GM23338 (cell line): Measurements from ENCODE around the gene TAPBP. TPM values are rescaled to one million over a fixed set of nuclear protein-coding genes. Genes with fewer than 3 reads are reported as not detected.
A peak's percentile ranks its signal among the peaks of the same experiment; 100 is the strongest.

Experiments used
- ATAC-seq: fragments of 200-7000 bp; cut with Tn5 transposase; 3 replicates; pipeline ENCODE4 v1.9.1; 2020
- DNase-seq: peaks from one replicate; pipeline ENCODE4 v3.0.0-alpha.2; 2015; ENCODE audit warnings: low spot score
- H2AFZ ChIP-seq: fragments of 200-600 bp; sonication (generic); 2 replicates; pipeline ENCODE4 v1.8.0; 2016; ENCODE audit warnings: antibody characterized with exemption, mild to moderate bottlenecking, moderate library complexity
- H3F3A ChIP-seq: fragments of 200-600 bp; sonication (generic); replicated peaks from 2 replicates; pipeline ENCODE4 v1.8.0; 2017; ENCODE audit warnings: antibody characterized with exemption, mixed run types, low read depth
- H3K27ac ChIP-seq: fragments of 200-600 bp; sonication (generic); 2 replicates; pipeline ENCODE4 v1.6.1; 2016; ENCODE audit warnings: low read depth
- H3K27me3 ChIP-seq: fragments of 200-600 bp; sonication (generic); 2 replicates; pipeline ENCODE4 v1.8.0; 2016; ENCODE audit warnings: mild to moderate bottlenecking, mixed run types, moderate library complexity; ENCODE audit not compliant: insufficient read depth
- H3K36me3 ChIP-seq: fragments of 200-600 bp; sonication (generic); 2 replicates; pipeline ENCODE4 v1.8.0; 2016; ENCODE audit warnings: mild to moderate bottlenecking; ENCODE audit not compliant: insufficient read depth
- H3K4me1 ChIP-seq: fragments of 200-600 bp; sonication (generic); 2 replicates; pipeline ENCODE4 v1.8.0; 2016; ENCODE audit warnings: mild to moderate bottlenecking, moderate library complexity; ENCODE audit not compliant: insufficient read depth
- H3K4me2 ChIP-seq: fragments of 200-600 bp; sonication (generic); 2 replicates; pipeline ENCODE4 v1.7.1; 2017; ENCODE audit warnings: mixed run types
- H3K4me3 ChIP-seq: fragments of 200-600 bp; sonication (generic); 2 replicates; pipeline ENCODE4 v1.6.1; 2016; ENCODE audit warnings: mixed run types
- H3K79me2 ChIP-seq: fragments of 200-600 bp; sonication (generic); replicated peaks from 2 replicates; pipeline ENCODE4 v1.8.0; 2017; ENCODE audit warnings: mild to moderate bottlenecking; ENCODE audit not compliant: insufficient read depth
- H3K9me2 ChIP-seq: fragments of 200-600 bp; sonication (generic); 2 replicates; pipeline ENCODE4 v1.8.0; 2017; ENCODE audit not compliant: insufficient read depth
- H4K20me1 ChIP-seq: fragments of 200-600 bp; sonication (generic); replicated peaks from 2 replicates; pipeline ENCODE4 v1.8.0; 2017; ENCODE audit warnings: mild to moderate bottlenecking; ENCODE audit not compliant: insufficient read depth
- H3K27ac Mint-ChIP-seq: 2 replicates; pipeline ENCODE4 v1.8.0; 2020; ENCODE audit warnings: inconsistent platforms, mild to moderate bottlenecking, moderate library complexity, mixed read lengths
- H3K27me3 Mint-ChIP-seq: 3 replicates; pipeline ENCODE4 v1.8.0; 2022; ENCODE audit warnings: low read depth, mild to moderate bottlenecking, moderate library complexity, mixed read lengths, inconsistent platforms; ENCODE audit not compliant: insufficient read depth, poor library complexity
- H3K36me3 Mint-ChIP-seq: 3 replicates; pipeline ENCODE4 v1.8.0; 2021; ENCODE audit warnings: low read depth, mild to moderate bottlenecking, inconsistent platforms, moderate library complexity, mixed read lengths
- H3K4me1 Mint-ChIP-seq: 3 replicates; pipeline ENCODE4 v1.8.0; 2020; ENCODE audit warnings: mild to moderate bottlenecking, inconsistent platforms, mixed read lengths
- H3K4me3 Mint-ChIP-seq: 3 replicates; pipeline ENCODE4 v1.8.0; 2021; ENCODE audit warnings: moderate library complexity, mild to moderate bottlenecking, inconsistent platforms, mixed read lengths
- H3K9me3 Mint-ChIP-seq: 3 replicates; pipeline ENCODE4 v1.8.0; 2020; ENCODE audit warnings: moderate library complexity, mild to moderate bottlenecking, inconsistent platforms, mixed read lengths
- CREB1 ChIP-seq: fragments of 250-450 bp; sonication (Bioruptor Pico); IDR thresholded peaks from 2 replicates; pipeline ENCODE4 v1.5.0; 2020; ENCODE audit warnings: low read depth, mild to moderate bottlenecking, moderate library complexity
- EZH2 ChIP-seq: fragments of 200-600 bp; sonication (generic); IDR thresholded peaks from one replicate; pipeline ENCODE4 v1.8.0; 2017; ENCODE audit warnings: antibody characterized with exemption, mild to moderate bottlenecking, low read depth; ENCODE audit not compliant: unreplicated experiment
- EZH2phosphoT487 ChIP-seq: fragments of 200-600 bp; sonication (generic); IDR thresholded peaks from one replicate; pipeline ENCODE4 v1.8.1; 2018; ENCODE audit warnings: antibody characterized with exemption; ENCODE audit not compliant: unreplicated experiment
- JUNB ChIP-seq: IDR thresholded peaks from one replicate; pipeline ENCODE4 v1.6.1; 2016; ENCODE audit warnings: antibody characterized with exemption; ENCODE audit not compliant: unreplicated experiment
- NANOG ChIP-seq: IDR thresholded peaks from 2 replicates; pipeline ENCODE4 v1.6.1; 2016; ENCODE audit warnings: antibody characterized with exemption, borderline replicate concordance
- POLR2AphosphoS5 ChIP-seq: IDR thresholded peaks from 2 replicates; pipeline ENCODE4 v1.6.1; 2016; ENCODE audit warnings: antibody characterized with exemption, low read depth
- STAT1 ChIP-seq: IDR thresholded peaks from one replicate; pipeline ENCODE4 v1.6.1; 2016; ENCODE audit warnings: antibody characterized with exemption; ENCODE audit not compliant: unreplicated experiment
- ZNF114 ChIP-seq: fragments of 250-450 bp; sonication (Bioruptor Pico); IDR thresholded peaks from 2 replicates; pipeline ENCODE4 v1.5.0; 2020; ENCODE audit warnings: mild to moderate bottlenecking, moderate library complexity
- ZNF331 ChIP-seq: fragments of 250-450 bp; sonication (Bioruptor Pico); IDR thresholded peaks from 2 replicates; pipeline ENCODE4 v1.5.0; 2020; ENCODE audit warnings: low read depth, mild to moderate bottlenecking, moderate library complexity
- polyA plus RNA-seq: library from polyadenylated mRNA; unstranded; fragments of >200 nt; fragmentation: Nextera tagmentation; extraction: Ambion mirVana; gene quantifications from 2 replicates; pipeline ENCODE4 v1.2.1, GENCODE V29; 2016
- total RNA-seq: library from RNA; depleted of rRNA; stranded (reverse); fragments of >200 nt; shearing (Covaris generic); gene quantifications from 2 replicates; pipeline ENCODE4 v1.2.3, GENCODE V29; 2014
- TF ChIP-seq, protein P1 (sequence below), 2 experiments: fragments of 200-600 bp in 1 of 2; sonication (generic) in 1 of 2; conservative IDR thresholded peaks; 2 replicates each; pipeline versions ENCODE4 v1.5.1 to v1.6.1; 2016 to 2017; ENCODE audit warnings: antibody characterized with exemption in 2 of 2, low read depth in 2 of 2, mild to moderate bottlenecking in 2 of 2, moderate library complexity in 1 of 2
- TF ChIP-seq, protein P2 (sequence below): fragments of 250-450 bp; sonication (Bioruptor Pico); IDR thresholded peaks from 2 replicates; pipeline ENCODE4 v1.5.0; 2020; ENCODE audit warnings: mild to moderate bottlenecking, moderate library complexity
- TF ChIP-seq, protein P3 (sequence below): IDR thresholded peaks from one replicate; pipeline ENCODE4 v1.6.1; 2018; ENCODE audit warnings: antibody characterized with exemption; ENCODE audit not compliant: unreplicated experiment
- TF ChIP-seq, protein P4 (sequence below): IDR thresholded peaks from 2 replicates; pipeline ENCODE4 v1.6.1; 2016; ENCODE audit warnings: antibody characterized with exemption

TAPBP gene
- total and polyA plus RNA-seq, 2 experiments from 2014 or later = 19.9 to 37.5 TPM

DNA sequence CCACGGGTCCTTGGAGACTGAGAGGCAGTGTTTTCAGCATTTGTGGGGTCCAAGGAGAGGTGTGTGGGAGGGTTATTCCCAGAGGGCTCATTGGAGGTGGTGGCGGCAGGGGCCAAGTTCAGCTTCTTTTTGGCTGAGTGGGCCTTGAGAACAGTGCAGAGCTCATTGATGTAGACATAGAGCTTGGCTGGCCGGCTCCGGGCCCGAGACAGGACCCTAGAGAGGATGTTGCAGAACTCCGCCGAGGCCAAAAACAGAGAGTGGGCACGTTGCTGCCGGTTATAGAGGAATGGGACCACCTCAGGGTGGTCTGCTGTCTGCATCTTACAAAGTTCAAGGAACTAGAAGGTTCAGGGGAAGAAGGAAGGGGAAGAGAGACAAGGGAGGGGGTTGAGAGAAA lies 7.3 kb upstream of the TAPBP start:
- no peaks in the 10 kb centered on the region for H3K27me3 ChIP-seq
- ATAC-seq (no peak), DNase-seq (no peak)
- TF ChIP-seq NANOG = no peak
- TF ChIP-seq CREB1 = no peak
- no peak for TF ChIP-seq STAT1
- no peak for TF ChIP-seq EZH2phosphoT487
- TF ChIP-seq, protein P1, sequence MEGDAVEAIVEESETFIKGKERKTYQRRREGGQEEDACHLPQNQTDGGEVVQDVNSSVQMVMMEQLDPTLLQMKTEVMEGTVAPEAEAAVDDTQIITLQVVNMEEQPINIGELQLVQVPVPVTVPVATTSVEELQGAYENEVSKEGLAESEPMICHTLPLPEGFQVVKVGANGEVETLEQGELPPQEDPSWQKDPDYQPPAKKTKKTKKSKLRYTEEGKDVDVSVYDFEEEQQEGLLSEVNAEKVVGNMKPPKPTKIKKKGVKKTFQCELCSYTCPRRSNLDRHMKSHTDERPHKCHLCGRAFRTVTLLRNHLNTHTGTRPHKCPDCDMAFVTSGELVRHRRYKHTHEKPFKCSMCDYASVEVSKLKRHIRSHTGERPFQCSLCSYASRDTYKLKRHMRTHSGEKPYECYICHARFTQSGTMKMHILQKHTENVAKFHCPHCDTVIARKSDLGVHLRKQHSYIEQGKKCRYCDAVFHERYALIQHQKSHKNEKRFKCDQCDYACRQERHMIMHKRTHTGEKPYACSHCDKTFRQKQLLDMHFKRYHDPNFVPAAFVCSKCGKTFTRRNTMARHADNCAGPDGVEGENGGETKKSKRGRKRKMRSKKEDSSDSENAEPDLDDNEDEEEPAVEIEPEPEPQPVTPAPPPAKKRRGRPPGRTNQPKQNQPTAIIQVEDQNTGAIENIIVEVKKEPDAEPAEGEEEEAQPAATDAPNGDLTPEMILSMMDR (conservative IDR thresholded peaks at IDR 0.05; ENCODE audit: low read depth in 2 of 2) = no peak
- no peak for TF ChIP-seq JUNB
- TF ChIP-seq, protein P2, sequence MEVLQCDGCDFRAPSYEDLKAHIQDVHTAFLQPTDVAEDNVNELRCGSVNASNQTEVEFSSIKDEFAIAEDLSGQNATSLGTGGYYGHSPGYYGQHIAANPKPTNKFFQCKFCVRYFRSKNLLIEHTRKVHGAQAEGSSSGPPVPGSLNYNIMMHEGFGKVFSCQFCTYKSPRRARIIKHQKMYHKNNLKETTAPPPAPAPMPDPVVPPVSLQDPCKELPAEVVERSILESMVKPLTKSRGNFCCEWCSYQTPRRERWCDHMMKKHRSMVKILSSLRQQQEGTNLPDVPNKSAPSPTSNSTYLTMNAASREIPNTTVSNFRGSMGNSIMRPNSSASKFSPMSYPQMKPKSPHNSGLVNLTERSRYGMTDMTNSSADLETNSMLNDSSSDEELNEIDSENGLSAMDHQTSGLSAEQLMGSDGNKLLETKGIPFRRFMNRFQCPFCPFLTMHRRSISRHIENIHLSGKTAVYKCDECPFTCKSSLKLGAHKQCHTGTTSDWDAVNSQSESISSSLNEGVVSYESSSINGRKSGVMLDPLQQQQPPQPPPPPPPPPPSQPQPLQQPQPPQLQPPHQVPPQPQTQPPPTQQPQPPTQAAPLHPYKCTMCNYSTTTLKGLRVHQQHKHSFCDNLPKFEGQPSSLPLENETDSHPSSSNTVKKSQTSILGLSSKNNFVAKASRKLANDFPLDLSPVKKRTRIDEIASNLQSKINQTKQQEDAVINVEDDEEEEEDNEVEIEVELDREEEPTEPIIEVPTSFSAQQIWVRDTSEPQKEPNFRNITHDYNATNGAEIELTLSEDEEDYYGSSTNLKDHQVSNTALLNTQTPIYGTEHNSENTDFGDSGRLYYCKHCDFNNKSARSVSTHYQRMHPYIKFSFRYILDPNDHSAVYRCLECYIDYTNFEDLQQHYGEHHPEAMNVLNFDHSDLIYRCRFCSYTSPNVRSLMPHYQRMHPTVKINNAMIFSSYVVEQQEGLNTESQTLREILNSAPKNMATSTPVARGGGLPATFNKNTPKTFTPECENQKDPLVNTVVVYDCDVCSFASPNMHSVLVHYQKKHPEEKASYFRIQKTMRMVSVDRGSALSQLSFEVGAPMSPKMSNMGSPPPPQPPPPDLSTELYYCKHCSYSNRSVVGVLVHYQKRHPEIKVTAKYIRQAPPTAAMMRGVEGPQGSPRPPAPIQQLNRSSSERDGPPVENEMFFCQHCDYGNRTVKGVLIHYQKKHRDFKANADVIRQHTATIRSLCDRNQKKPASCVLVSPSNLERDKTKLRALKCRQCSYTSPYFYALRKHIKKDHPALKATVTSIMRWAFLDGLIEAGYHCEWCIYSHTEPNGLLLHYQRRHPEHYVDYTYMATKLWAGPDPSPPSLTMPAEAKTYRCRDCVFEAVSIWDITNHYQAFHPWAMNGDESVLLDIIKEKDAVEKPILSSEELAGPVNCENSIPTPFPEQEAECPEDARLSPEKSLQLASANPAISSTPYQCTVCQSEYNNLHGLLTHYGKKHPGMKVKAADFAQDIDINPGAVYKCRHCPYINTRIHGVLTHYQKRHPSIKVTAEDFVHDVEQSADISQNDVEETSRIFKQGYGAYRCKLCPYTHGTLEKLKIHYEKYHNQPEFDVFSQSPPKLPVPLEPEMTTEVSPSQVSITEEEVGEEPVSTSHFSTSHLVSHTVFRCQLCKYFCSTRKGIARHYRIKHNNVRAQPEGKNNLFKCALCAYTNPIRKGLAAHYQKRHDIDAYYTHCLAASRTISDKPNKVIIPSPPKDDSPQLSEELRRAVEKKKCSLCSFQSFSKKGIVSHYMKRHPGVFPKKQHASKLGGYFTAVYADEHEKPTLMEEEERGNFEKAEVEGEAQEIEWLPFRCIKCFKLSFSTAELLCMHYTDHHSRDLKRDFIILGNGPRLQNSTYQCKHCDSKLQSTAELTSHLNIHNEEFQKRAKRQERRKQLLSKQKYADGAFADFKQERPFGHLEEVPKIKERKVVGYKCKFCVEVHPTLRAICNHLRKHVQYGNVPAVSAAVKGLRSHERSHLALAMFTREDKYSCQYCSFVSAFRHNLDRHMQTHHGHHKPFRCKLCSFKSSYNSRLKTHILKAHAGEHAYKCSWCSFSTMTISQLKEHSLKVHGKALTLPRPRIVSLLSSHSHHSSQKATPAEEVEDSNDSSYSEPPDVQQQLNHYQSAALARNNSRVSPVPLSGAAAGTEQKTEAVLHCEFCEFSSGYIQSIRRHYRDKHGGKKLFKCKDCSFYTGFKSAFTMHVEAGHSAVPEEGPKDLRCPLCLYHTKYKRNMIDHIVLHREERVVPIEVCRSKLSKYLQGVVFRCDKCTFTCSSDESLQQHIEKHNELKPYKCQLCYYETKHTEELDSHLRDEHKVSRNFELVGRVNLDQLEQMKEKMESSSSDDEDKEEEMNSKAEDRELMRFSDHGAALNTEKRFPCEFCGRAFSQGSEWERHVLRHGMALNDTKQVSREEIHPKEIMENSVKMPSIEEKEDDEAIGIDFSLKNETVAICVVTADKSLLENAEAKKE = no peak
- TF ChIP-seq, protein P3, sequence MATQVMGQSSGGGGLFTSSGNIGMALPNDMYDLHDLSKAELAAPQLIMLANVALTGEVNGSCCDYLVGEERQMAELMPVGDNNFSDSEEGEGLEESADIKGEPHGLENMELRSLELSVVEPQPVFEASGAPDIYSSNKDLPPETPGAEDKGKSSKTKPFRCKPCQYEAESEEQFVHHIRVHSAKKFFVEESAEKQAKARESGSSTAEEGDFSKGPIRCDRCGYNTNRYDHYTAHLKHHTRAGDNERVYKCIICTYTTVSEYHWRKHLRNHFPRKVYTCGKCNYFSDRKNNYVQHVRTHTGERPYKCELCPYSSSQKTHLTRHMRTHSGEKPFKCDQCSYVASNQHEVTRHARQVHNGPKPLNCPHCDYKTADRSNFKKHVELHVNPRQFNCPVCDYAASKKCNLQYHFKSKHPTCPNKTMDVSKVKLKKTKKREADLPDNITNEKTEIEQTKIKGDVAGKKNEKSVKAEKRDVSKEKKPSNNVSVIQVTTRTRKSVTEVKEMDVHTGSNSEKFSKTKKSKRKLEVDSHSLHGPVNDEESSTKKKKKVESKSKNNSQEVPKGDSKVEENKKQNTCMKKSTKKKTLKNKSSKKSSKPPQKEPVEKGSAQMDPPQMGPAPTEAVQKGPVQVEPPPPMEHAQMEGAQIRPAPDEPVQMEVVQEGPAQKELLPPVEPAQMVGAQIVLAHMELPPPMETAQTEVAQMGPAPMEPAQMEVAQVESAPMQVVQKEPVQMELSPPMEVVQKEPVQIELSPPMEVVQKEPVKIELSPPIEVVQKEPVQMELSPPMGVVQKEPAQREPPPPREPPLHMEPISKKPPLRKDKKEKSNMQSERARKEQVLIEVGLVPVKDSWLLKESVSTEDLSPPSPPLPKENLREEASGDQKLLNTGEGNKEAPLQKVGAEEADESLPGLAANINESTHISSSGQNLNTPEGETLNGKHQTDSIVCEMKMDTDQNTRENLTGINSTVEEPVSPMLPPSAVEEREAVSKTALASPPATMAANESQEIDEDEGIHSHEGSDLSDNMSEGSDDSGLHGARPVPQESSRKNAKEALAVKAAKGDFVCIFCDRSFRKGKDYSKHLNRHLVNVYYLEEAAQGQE = no peak
- TF ChIP-seq EZH2 = no peak
- no peak for TF ChIP-seq ZNF114 (CRISPR knock-in tag)
- no peak for TF ChIP-seq ZNF331
- TF ChIP-seq POLR2AphosphoS5 = no peak
- TF ChIP-seq, protein P4, sequence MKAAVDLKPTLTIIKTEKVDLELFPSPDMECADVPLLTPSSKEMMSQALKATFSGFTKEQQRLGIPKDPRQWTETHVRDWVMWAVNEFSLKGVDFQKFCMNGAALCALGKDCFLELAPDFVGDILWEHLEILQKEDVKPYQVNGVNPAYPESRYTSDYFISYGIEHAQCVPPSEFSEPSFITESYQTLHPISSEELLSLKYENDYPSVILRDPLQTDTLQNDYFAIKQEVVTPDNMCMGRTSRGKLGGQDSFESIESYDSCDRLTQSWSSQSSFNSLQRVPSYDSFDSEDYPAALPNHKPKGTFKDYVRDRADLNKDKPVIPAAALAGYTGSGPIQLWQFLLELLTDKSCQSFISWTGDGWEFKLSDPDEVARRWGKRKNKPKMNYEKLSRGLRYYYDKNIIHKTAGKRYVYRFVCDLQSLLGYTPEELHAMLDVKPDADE = no peak
- peak overlapping the region; percentile 69; the same call in 1 of the 2 replicates for H3K27ac ChIP-seq
- H3K4me2 ChIP-seq = peak overlapping the region; percentile 92
- no peak overlapping the region for H2AFZ ChIP-seq
- peaks cover 63% of the 10 kb centered on the region for H3K4me1 Mint-ChIP-seq
- H3K36me3 ChIP-seq = peaks cover 14% of the 10 kb centered on the region
- peaks cover 20% of the 10 kb centered on the region for H3F3A ChIP-seq
- peaks cover 11% of the 10 kb centered on the region for H4K20me1 ChIP-seq
- peaks cover 42% of the 10 kb centered on the region for H3K36me3 Mint-ChIP-seq
- peak overlapping the region; percentile 92 for H3K27ac Mint-ChIP-seq
- H3K4me3 ChIP-seq = peak overlapping the region; percentile 80
- no peaks in the 10 kb centered on the region; the same call in 1 of the 3 replicates for H3K9me3 Mint-ChIP-seq
- H3K79me2 ChIP-seq = peaks cover 36% of the 10 kb centered on the region
- peaks cover 45% of the 10 kb centered on the region for H3K4me1 ChIP-seq
- peak overlapping the region; percentile 90 for H3K4me3 Mint-ChIP-seq
- no peaks in the 10 kb centered on the region for H3K9me2 ChIP-seq
- peaks cover 15% of the 10 kb centered on the region for H3K27me3 Mint-ChIP-seq
